HG03520 (cell line): ENCODE measurements around the gene PRR23C.
"Not testable (repeated sequence)": the region's sequence is repeated elsewhere in the genome, so short reads cannot be mapped to it uniquely, and the experiment has no call there.

Experiments used
- ATAC-seq: cut with Tn5 transposase; IDR thresholded peaks from one replicate; pipeline ENCODE4 v1.9.1; 2021; ENCODE audit warnings: mild to moderate bottlenecking, moderate library complexity; ENCODE audit not compliant: unreplicated experiment

PRR23C gene

GRCh38 chr3:139044366-139045210, at the start of gene PRR23C:
Gene PRR23C, minus strand, starts transcription at chr3:139044892. Its CDS starts 272 bp downstream, at chr3:139044620.
- no peak for ATAC-seq

GRCh38 chr3:139093840-139094239, 49.1 kb upstream of the PRR23C start:
- no peak for ATAC-seq

GRCh38 chr3:139088462-139089324, 44.0 kb upstream of the PRR23C start:
- no peak for ATAC-seq

GRCh38 chr3:139087621-139088020, 42.9 kb upstream of the PRR23C start:
- ATAC-seq, result no peak

GRCh38 chr3:139084176-139084575, 39.5 kb upstream of the PRR23C start:
- no peak for ATAC-seq

- ATAC-seq, result no peak
These were observed 29.9 kb upstream of the PRR23C start for GRCh38 chr3:139074565-139075115.

GRCh38 chr3:139062918-139063317, 18.2 kb upstream of the PRR23C start:
- ATAC-seq, result no peak

- ATAC-seq, result no peak
These were observed 8.3 kb upstream of the PRR23C start for GRCh38 chr3:139052802-139053600.

- no peak for ATAC-seq
These were observed 932 bp downstream of the PRR23C start for GRCh38 chr3:139043554-139044365.

- ATAC-seq, result no peak
These were observed 7.2 kb downstream of the PRR23C start for GRCh38 chr3:139037478-139037877.

- no peak for ATAC-seq
These were observed 12.2 kb downstream of the PRR23C start for GRCh38 chr3:139032326-139033002.

- not testable (repeated sequence) for ATAC-seq
These were observed 14.1 kb downstream of the PRR23C start for GRCh38 chr3:139030576-139030975.

- no peak for ATAC-seq
These were observed 19.7 kb downstream of the PRR23C start for GRCh38 chr3:139024968-139025367.

- no peak for ATAC-seq
These were observed 23.8 kb downstream of the PRR23C start, which contains the start of gene PRR23B for GRCh38 chr3:139020868-139021234. Gene PRR23B, minus strand, starts transcription at chr3:139020926. Its CDS starts 265 bp downstream, at chr3:139020661.

GRCh38 chr3:139020036-139020867, 24.4 kb downstream of the PRR23C start:
- ATAC-seq, result no peak

- ATAC-seq, result no peak
These were observed 28.2 kb downstream of the PRR23C start for GRCh38 chr3:139016430-139017048.

- ATAC-seq, result no peak
These were observed 38.5 kb downstream of the PRR23C start, which contains the start of gene PRR23A for GRCh38 chr3:139006051-139006716. Gene PRR23A, minus strand, starts transcription at chr3:139006268. Its CDS starts 0 bp downstream, at chr3:139006268.
